Adrenal gland (tissue), 12 donors: Measurements from ENCODE around the gene MET. TPM values are rescaled to one million over a fixed set of nuclear protein-coding genes. Genes with fewer than 3 reads are reported as not detected.
"Not testable (repeated sequence)": the region's sequence is repeated elsewhere in the genome, so short reads cannot be mapped to it uniquely, and the experiment has no call there.

Experiments
- DNase-seq, 7 donors: peaks; one replicate each; pipeline ENCODE4 v3.0.0-alpha.2; 2019 to 2020
- H3K27ac ChIP-seq, 5 donors: fragments of 200-600 bp; sonication (generic) in 4 of 5; 1 replicate in 3 of 5; 2 replicates in 2 of 5; pipeline versions ENCODE4 v1.5.1 to v1.8.0; 2016 to 2020; ENCODE audit warnings: mild to moderate bottlenecking in 1 of 5
- H3K27me3 ChIP-seq: fragments of 200-600 bp; 2 replicates; pipeline ENCODE4 v1.8.0; 2021
- H3K36me3 ChIP-seq, 2 donors: fragments of 200-600 bp; replicated peaks in 1 of 2; 1 replicate in 1 of 2; 2 replicates in 1 of 2; pipeline versions ENCODE4 v1.5.1 to v1.8.0; 2018 to 2022
- H3K4me1 ChIP-seq, 2 donors: fragments of 200-600 bp; replicated peaks in 1 of 2; 1 replicate in 1 of 2; 2 replicates in 1 of 2; pipeline versions ENCODE4 v1.5.1 to v1.8.0; 2018 to 2021
- H3K4me3 ChIP-seq, 4 donors: fragments of 200-600 bp; sonication (generic) in 3 of 4; one replicate each; pipeline ENCODE4 v1.5.1; 2016 to 2018
- H3K9me3 ChIP-seq, 3 donors: fragments of 200-600 bp; sonication (generic) in 1 of 3; replicated peaks in 1 of 3; 1 replicate in 2 of 3; 2 replicates in 1 of 3; pipeline versions ENCODE4 v1.5.1 to v1.8.0; 2016 to 2021
- CTCF ChIP-seq, 6 experiments: fragments of 450-650 bp in 4 of 6; fragments of 200-600 bp in 2 of 6; sonication (generic) in 1 of 6; IDR thresholded peaks; 1 replicate in 5 of 6; 2 replicates in 1 of 6; pipeline versions ENCODE4 v1.5.1 to v1.8.0; 2016 to 2021; ENCODE audit warnings: antibody characterized with exemption in 6 of 6, mild to moderate bottlenecking in 2 of 6, moderate library complexity in 1 of 6
- POLR2A ChIP-seq, 2 donors: fragments of 450-650 bp; IDR thresholded peaks; one replicate each; pipeline ENCODE4 v1.6.1; 2017; ENCODE audit warnings: antibody characterized with exemption in 2 of 2, mild to moderate bottlenecking in 2 of 2, moderate library complexity in 1 of 2
- WGBS, 4 donors: extraction: QIAGEN DNeasy Blood & Tissue Kit in 2 of 4; methylation state at CpG; one replicate each; pipeline versions ENCODE4 v1.1.5 to v1.1.7; 2013 to 2017; 5-methylcytosine and 5-hydroxymethylcytosine counted together
- intact Hi-C, 2 donors: fragments of 100-400 bp; cut with DNase I; formaldehyde crosslinking; loops; one replicate each; pipeline versions ENCODE4 v1.14.1 to v1.15.0; 2022 to 2023
- polyA plus RNA-seq, 3 donors: library from polyadenylated mRNA; stranded (reverse); fragments of 200-250 nt in 2 of 3; fragments of 350-450 nt in 1 of 3; fragmentation: Illumina TruSeq in 1 of 3; extraction: RNeasy Lipid Tissue Mini Kit (QIAGEN cat#74804) in 1 of 3; gene quantifications; one replicate each; pipeline ENCODE4 v1.2.3, GENCODE V29; 2013 to 2014
- total RNA-seq, 9 donors: library from RNA; depleted of rRNA in 4 of 9; stranded (reverse); fragments of >200 nt in 4 of 9; fragments of 120-200 nt in 1 of 9; fragmentation: NEBNext Ultra II Directional in 1 of 9; extraction: Animal tissue kit (Norgen Biotek cat#: 25700) in 1 of 9; gene quantifications; one replicate each; pipeline versions ENCODE4 v1.1.0 to v1.2.4, GENCODE V29; 2013 to 2023
- donor health status: healthy with polysubstance abuse.
- donor health status: Bipolar disorder and iron deficiency.
- donor health status: DM: yes; HTN: yes; CAD: no.
- donor health status: DM: no; HTN: no; CAD: no.
- donor health status: DM: no; HTN: no; CAD: no.
- donor health status: DM: yes; HTN: yes; CAD: no.

The MET gene
- total and polyA plus RNA-seq, 12 donors, result 0.55 to 2.3 (median 0.79) TPM

- WGBS, 4 donors, result 61 to 78% (median 74%) methylated on average over 1 of the region's 1 CpG
- TF ChIP-seq CTCF (IDR thresholded peaks at IDR 0.05) (no peak), POLR2A (IDR thresholded peaks at IDR 0.05) (no peak)
- no peak for DNase-seq
- Histone ChIP-seq H3K4me1 (no peaks in the 10 kb centered on the region), H3K9me3 (no peaks in the 10 kb centered on the region), H3K4me3 (no peak overlapping the region), H3K27ac (no peak overlapping the region), H3K36me3 (no peaks in the 10 kb centered on the region), H3K27me3 (no peaks in the 10 kb centered on the region)
- intact Hi-C loops, result no loop called here
These were observed 68.2 kb downstream of the MET start for GRCh38 chr7:116740231-116740630.

GRCh38 chr7:116740755-116741462, 68.9 kb downstream of the MET start:
- WGBS, 4 donors, result 87 to 92% (median 89%) methylated on average over 9 of the region's 9 CpGs
- Histone ChIP-seq H3K4me1 (no peaks in the 10 kb centered on the region), H3K36me3 (no peaks in the 10 kb centered on the region), H3K9me3 (no peaks in the 10 kb centered on the region), H3K4me3 (no peak overlapping the region), H3K27ac (no peak overlapping the region), H3K27me3 (no peaks in the 10 kb centered on the region)
- intact Hi-C loops, result no loop called here
- DNase-seq, result no peak
- no peak for TF ChIP-seq POLR2A (IDR thresholded peaks at IDR 0.05)
- no peak for TF ChIP-seq CTCF (IDR thresholded peaks at IDR 0.05)

- no peaks in the 10 kb centered on the region for H3K4me1 ChIP-seq
- no peaks in the 10 kb centered on the region for H3K27me3 ChIP-seq
- no peaks in the 10 kb centered on the region for H3K36me3 ChIP-seq
- intact Hi-C loops, result no loop called here
- no peak overlapping the region for H3K27ac ChIP-seq
- H3K4me3 ChIP-seq, result no peak overlapping the region
- H3K9me3 ChIP-seq, result no peaks in the 10 kb centered on the region
- no peak for DNase-seq
- TF ChIP-seq POLR2A (IDR thresholded peaks at IDR 0.05), result no peak
- 77 to 83% (median 82%) methylated on average over 7 of the region's 7 CpGs for WGBS, 4 donors
These were observed 69.8 kb downstream of the MET start for GRCh38 chr7:116741625-116742316.

- H3K9me3 ChIP-seq, result no peaks in the 10 kb centered on the region
- H3K4me3 ChIP-seq, result no peak overlapping the region
- WGBS, 4 donors, result 81 to 94% (median 85%) methylated on average over 6 of the region's 6 CpGs
- no peak for DNase-seq
- no peak overlapping the region for H3K27ac ChIP-seq
- H3K27me3 ChIP-seq, result no peaks in the 10 kb centered on the region
- H3K36me3 ChIP-seq, result no peaks in the 10 kb centered on the region
- no peaks in the 10 kb centered on the region for H3K4me1 ChIP-seq
- TF ChIP-seq CTCF (IDR thresholded peaks at IDR 0.05) (no peak), POLR2A (IDR thresholded peaks at IDR 0.05) (no peak)
- intact Hi-C loops, result no loop called here
These were observed 70.6 kb downstream of the MET start for GRCh38 chr7:116742641-116743040.

- intact Hi-C loops, H3K27me3 ChIP-seq, H3K4me1 ChIP-seq, H3K9me3 ChIP-seq, H3K27ac ChIP-seq, H3K4me3 ChIP-seq, DNase-seq, H3K36me3 ChIP-seq: not testable (repeated sequence)
- WGBS, 4 donors, result 63 to 73% (median 66%) methylated on average over 2 of the region's 2 CpGs
These were observed 71.8 kb downstream of the MET start for GRCh38 chr7:116743835-116744234.

GRCh38 chr7:116746388-116746787, 74.4 kb downstream of the MET start:
- H3K4me1 ChIP-seq, H3K36me3 ChIP-seq, H3K27me3 ChIP-seq, H3K27ac ChIP-seq, DNase-seq, intact Hi-C loops, H3K9me3 ChIP-seq, H3K4me3 ChIP-seq: not testable (repeated sequence)
- WGBS, 4 donors, result 84 to 88% (median 88%) methylated on average over 5 of the region's 5 CpGs

GRCh38 chr7:116751070-116751469, 79.1 kb downstream of the MET start:
- H3K9me3 ChIP-seq, H3K4me3 ChIP-seq, H3K27ac ChIP-seq, DNase-seq, H3K4me1 ChIP-seq, intact Hi-C loops, H3K36me3 ChIP-seq, H3K27me3 ChIP-seq: not testable (repeated sequence)
- 81 to 84% (median 83%) methylated on average over 4 of the region's 4 CpGs for WGBS, 4 donors
